DOHH2 (cell line): ENCODE results near the gene UTY.

Experiments used
- H3F3A ChIP-seq: fragments of 200-600 bp; sonication (generic), shearing (Covaris generic); 2 replicates; pipeline ENCODE4 v1.6.0; 2016; ENCODE audit warnings: antibody characterized with exemption, mild to moderate bottlenecking; ENCODE audit not compliant: control insufficient read depth, insufficient read depth
- H3K27ac ChIP-seq: fragments of 200-600 bp; sonication (generic); 2 replicates; pipeline ENCODE4 v1.5.1; 2014; ENCODE audit warnings: low read depth, mild to moderate bottlenecking, low read length, moderate library complexity
- H3K27me3 ChIP-seq: fragments of 200-600 bp; sonication (generic); 2 replicates; pipeline ENCODE4 v1.6.1; 2014; ENCODE audit warnings: mild to moderate bottlenecking, low read length, mixed read lengths; ENCODE audit not compliant: control insufficient read depth
- H3K36me3 ChIP-seq: fragments of 200-600 bp; sonication (generic); 2 replicates; pipeline ENCODE4 v1.6.1; 2014; ENCODE audit warnings: mild to moderate bottlenecking, low read length, moderate library complexity, mixed read lengths; ENCODE audit not compliant: control insufficient read depth
- H3K4me1 ChIP-seq: fragments of 200-600 bp; sonication (generic); 2 replicates; pipeline ENCODE4 v1.6.1; 2014; ENCODE audit warnings: mild to moderate bottlenecking, low read length, mixed read lengths; ENCODE audit not compliant: control insufficient read depth
- H3K4me2 ChIP-seq: fragments of 200-600 bp; sonication (generic); 2 replicates; pipeline ENCODE4 v1.6.0; 2014; ENCODE audit warnings: mild to moderate bottlenecking, low read length, moderate library complexity
- H3K4me3 ChIP-seq: fragments of 200-600 bp; sonication (generic); 2 replicates; pipeline ENCODE4 v1.5.1; 2014; ENCODE audit warnings: mild to moderate bottlenecking, low read length, mixed read lengths
- H3K79me2 ChIP-seq: fragments of 200-600 bp; sonication (generic); 2 replicates; pipeline ENCODE4 v1.6.1; 2014; ENCODE audit warnings: mild to moderate bottlenecking, low read length, mixed read lengths; ENCODE audit not compliant: control insufficient read depth
- H3K9me2 ChIP-seq: fragments of 200-600 bp; sonication (generic); replicated peaks from 2 replicates; pipeline ENCODE4 v1.6.1; 2014; ENCODE audit warnings: mild to moderate bottlenecking, low read length, mixed read lengths; ENCODE audit not compliant: control insufficient read depth
- H3K9me3 ChIP-seq: fragments of 200-600 bp; sonication (generic); 2 replicates; pipeline ENCODE4 v1.6.1; 2014; ENCODE audit warnings: antibody characterized with exemption, low read length, mixed read lengths; ENCODE audit not compliant: control insufficient read depth, insufficient read depth
- H4K20me1 ChIP-seq: fragments of 200-600 bp; sonication (generic); 2 replicates; pipeline ENCODE4 v1.6.0; 2014; ENCODE audit warnings: low read depth, mild to moderate bottlenecking, antibody characterized with exemption, low read length, moderate library complexity; ENCODE audit not compliant: control insufficient read depth, insufficient read depth
- EZH2phosphoT487 ChIP-seq: fragments of 200-600 bp; sonication (generic); IDR thresholded peaks from 2 replicates; pipeline ENCODE4 v1.6.1; 2017; ENCODE audit warnings: borderline replicate concordance, mild to moderate bottlenecking, antibody characterized with exemption, low read length, moderate library complexity, mixed read lengths
- TF ChIP-seq, protein P1 (sequence below): fragments of 200-600 bp; sonication (generic); IDR thresholded peaks from one replicate; pipeline ENCODE4 v1.5.1; 2014; ENCODE audit warnings: antibody characterized with exemption, mild to moderate bottlenecking, low read depth, low read length; ENCODE audit not compliant: poor library complexity, severe bottlenecking

UTY gene

DNA sequence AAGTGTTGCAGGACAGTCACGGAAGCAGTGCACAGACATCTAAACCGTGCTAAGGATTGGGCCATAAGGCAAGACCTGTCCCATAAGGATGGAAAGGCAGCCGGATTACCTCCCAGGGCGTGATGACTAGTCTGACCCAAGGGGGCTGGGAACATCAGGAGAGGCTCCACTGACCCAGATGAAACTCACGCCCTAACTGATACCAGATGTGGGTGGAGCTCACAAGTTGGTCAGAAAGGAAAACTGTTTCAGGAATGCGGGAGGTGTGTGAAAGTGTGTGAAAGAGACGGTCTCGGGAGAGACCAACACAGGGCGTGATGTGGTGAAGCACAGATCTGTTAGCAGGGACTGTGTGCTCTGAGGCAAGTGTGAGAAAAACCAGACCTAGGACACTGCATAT lies 140.5 kb downstream of the UTY start:
- H3K4me1 ChIP-seq = 0 out of 2 replicates have a peak, but pooled peaks cover 3% of the 10 kb centered on the region
- H3K9me2 ChIP-seq = no peaks in the 10 kb centered on the region
- TF ChIP-seq, protein P1, sequence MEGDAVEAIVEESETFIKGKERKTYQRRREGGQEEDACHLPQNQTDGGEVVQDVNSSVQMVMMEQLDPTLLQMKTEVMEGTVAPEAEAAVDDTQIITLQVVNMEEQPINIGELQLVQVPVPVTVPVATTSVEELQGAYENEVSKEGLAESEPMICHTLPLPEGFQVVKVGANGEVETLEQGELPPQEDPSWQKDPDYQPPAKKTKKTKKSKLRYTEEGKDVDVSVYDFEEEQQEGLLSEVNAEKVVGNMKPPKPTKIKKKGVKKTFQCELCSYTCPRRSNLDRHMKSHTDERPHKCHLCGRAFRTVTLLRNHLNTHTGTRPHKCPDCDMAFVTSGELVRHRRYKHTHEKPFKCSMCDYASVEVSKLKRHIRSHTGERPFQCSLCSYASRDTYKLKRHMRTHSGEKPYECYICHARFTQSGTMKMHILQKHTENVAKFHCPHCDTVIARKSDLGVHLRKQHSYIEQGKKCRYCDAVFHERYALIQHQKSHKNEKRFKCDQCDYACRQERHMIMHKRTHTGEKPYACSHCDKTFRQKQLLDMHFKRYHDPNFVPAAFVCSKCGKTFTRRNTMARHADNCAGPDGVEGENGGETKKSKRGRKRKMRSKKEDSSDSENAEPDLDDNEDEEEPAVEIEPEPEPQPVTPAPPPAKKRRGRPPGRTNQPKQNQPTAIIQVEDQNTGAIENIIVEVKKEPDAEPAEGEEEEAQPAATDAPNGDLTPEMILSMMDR = no peak
- TF ChIP-seq EZH2phosphoT487 = no peak
- no peak overlapping the region for H3K4me3 ChIP-seq
- peaks cover 83% of the 10 kb centered on the region for H3K36me3 ChIP-seq
- no peaks in the 10 kb centered on the region for H3K9me3 ChIP-seq
- no peak overlapping the region for H3K4me2 ChIP-seq
- H3K27me3 ChIP-seq = no peaks in the 10 kb centered on the region
- peaks cover 18% of the 10 kb centered on the region for H3K79me2 ChIP-seq
- H4K20me1 ChIP-seq = no peaks in the 10 kb centered on the region
- no peaks in the 10 kb centered on the region for H3F3A ChIP-seq
- H3K27ac ChIP-seq = no peak overlapping the region

DNA sequence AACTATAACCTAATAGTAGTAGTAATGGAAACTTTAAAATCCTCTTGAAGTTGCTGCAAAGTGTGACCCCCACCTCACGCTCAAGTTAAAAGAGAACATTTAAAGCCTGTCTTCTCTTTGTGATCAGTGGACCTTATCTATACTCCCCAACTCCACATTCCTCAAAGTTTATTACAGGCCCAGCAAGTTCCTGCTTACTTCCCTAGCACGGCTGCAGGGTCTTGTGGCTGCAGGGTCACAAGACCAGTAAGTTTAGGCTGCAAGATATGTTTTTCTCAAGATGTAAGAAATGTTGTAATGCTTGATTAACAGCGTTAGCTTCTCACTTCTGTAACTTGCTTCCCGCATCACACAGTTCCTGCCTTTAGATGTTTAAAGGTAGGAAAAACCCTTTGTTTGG lies 141.1 kb downstream of the UTY start:
- no peaks in the 10 kb centered on the region for H3K9me3 ChIP-seq
- H3K27me3 ChIP-seq = no peaks in the 10 kb centered on the region
- no peak overlapping the region for H3K4me3 ChIP-seq
- peaks cover 25% of the 10 kb centered on the region for H3K79me2 ChIP-seq
- H4K20me1 ChIP-seq = no peaks in the 10 kb centered on the region
- 0 out of 2 replicates have a peak, but pooled peaks cover 3% of the 10 kb centered on the region for H3K4me1 ChIP-seq
- H3F3A ChIP-seq = no peaks in the 10 kb centered on the region
- H3K36me3 ChIP-seq = peaks cover 83% of the 10 kb centered on the region
- H3K9me2 ChIP-seq = no peaks in the 10 kb centered on the region
- no peak overlapping the region for H3K4me2 ChIP-seq
- no peak overlapping the region for H3K27ac ChIP-seq
- TF ChIP-seq, protein P1 = no peak
- no peak for TF ChIP-seq EZH2phosphoT487

DNA sequence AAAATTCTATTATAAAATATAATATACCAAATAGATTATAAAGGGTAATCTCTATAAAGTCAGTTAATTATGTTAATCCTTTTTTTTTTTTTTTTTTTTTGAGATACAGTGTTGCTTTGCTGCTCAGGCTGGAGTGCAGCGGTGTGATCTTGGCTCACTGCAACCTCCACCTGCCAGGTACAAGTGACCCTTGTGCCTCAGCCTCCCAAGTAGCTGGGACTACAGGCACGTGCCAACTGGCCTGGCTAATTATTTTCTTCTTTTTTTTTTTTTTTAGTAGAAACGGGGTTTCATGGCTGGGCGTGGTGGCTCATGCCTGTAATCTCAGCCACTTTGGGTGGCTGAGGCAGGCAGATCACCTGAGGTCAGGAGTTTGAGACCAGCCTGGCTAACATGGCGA lies 141.9 kb downstream of the UTY start:
- 0 out of 2 replicates have a peak, but pooled peaks cover 3% of the 10 kb centered on the region for H3K4me1 ChIP-seq
- no peaks in the 10 kb centered on the region for H4K20me1 ChIP-seq
- no peaks in the 10 kb centered on the region for H3K9me2 ChIP-seq
- no peak overlapping the region for H3K4me3 ChIP-seq
- no peak overlapping the region for H3K4me2 ChIP-seq
- no peak overlapping the region for H3K27ac ChIP-seq
- no peaks in the 10 kb centered on the region for H3K9me3 ChIP-seq
- no peaks in the 10 kb centered on the region for H3K27me3 ChIP-seq
- H3K36me3 ChIP-seq = peaks cover 77% of the 10 kb centered on the region
- no peak for TF ChIP-seq EZH2phosphoT487
- TF ChIP-seq, protein P1 = no peak
- H3K79me2 ChIP-seq = peaks cover 28% of the 10 kb centered on the region
- H3F3A ChIP-seq = no peaks in the 10 kb centered on the region

DNA sequence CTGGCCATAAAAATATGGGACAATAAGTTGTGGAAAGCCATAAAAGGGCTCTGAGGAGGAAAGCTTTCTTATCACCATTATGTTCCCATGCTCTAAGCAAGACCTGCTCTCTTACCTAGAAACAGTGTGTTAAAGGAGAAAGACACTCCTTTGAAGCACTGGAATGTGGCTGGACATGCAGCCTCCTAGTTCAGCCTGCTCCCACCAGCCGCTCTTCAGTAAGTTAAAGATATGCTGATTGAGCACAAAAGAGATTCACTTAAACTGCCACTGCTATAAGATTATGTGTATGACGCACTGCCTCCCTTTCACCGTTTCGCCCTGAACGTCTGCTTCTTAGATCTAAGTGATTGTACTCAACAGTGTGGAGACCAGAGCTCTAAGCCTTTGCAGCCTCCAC lies 146.0 kb downstream of the UTY start:
- H3K36me3 ChIP-seq = peaks cover 62% of the 10 kb centered on the region
- H3K27me3 ChIP-seq = no peaks in the 10 kb centered on the region
- H4K20me1 ChIP-seq = no peaks in the 10 kb centered on the region
- H3K9me3 ChIP-seq = no peaks in the 10 kb centered on the region
- peaks cover 54% of the 10 kb centered on the region for H3K79me2 ChIP-seq
- H3K27ac ChIP-seq = no peak overlapping the region
- no peak overlapping the region for H3K4me3 ChIP-seq
- no peaks in the 10 kb centered on the region for H3K4me1 ChIP-seq
- H3F3A ChIP-seq = no peaks in the 10 kb centered on the region
- TF ChIP-seq, protein P1 = no peak
- TF ChIP-seq EZH2phosphoT487 = no peak
- H3K4me2 ChIP-seq = no peak overlapping the region
- H3K9me2 ChIP-seq = no peaks in the 10 kb centered on the region
